Gastroesophageal sphincter (tissue), 4 donors: ENCODE measurements around the gene ZBTB46. TPM values are rescaled to one million over a fixed set of nuclear protein-coding genes. Genes with fewer than 3 reads are reported as not detected.

Experiments
- ATAC-seq: fragments of 150-250 bp; one replicate; pipeline ENCODE4 v1.9.1; 2016; ENCODE audit warnings: mild to moderate bottlenecking, moderate library complexity
- H3K27ac ChIP-seq, 4 donors: fragments of 200-600 bp; sonication (generic) in 3 of 4; 1 replicate in 3 of 4; 2 replicates in 1 of 4; pipeline ENCODE4 v1.5.1; 2016 to 2019
- H3K27me3 ChIP-seq: fragments of 200-600 bp; sonication (generic); one replicate; pipeline ENCODE4 v1.5.1; 2019
- H3K36me3 ChIP-seq, 2 donors: fragments of 200-600 bp; sonication (generic); one replicate each; pipeline ENCODE4 v1.5.1; 2019; ENCODE audit warnings: control low read depth in 1 of 2
- H3K4me1 ChIP-seq, 3 donors: fragments of 200-600 bp; sonication (generic); 1 replicate in 2 of 3; 2 replicates in 1 of 3; pipeline ENCODE4 v1.5.1; 2016 to 2019; ENCODE audit warnings: control low read depth in 2 of 3
- H3K4me3 ChIP-seq, 2 donors: fragments of 200-600 bp; sonication (generic); one replicate each; pipeline ENCODE4 v1.5.1; 2019; ENCODE audit warnings: mild to moderate bottlenecking in 1 of 2, moderate library complexity in 1 of 2
- H3K9me3 ChIP-seq, 3 donors: fragments of 200-600 bp; sonication (generic); one replicate each; pipeline ENCODE4 v1.5.1; 2017 to 2019; ENCODE audit warnings: control low read depth in 2 of 3
- CTCF ChIP-seq, 4 experiments: fragments of 200-600 bp in 2 of 4; fragments of 450-650 bp in 2 of 4; sonication (generic) in 1 of 4; IDR thresholded peaks; one replicate each; pipeline ENCODE4 v1.5.1; 2017 to 2019; ENCODE audit warnings: antibody characterized with exemption in 4 of 4, mild to moderate bottlenecking in 2 of 4, moderate library complexity in 2 of 4
- EP300 ChIP-seq: sonication (generic); formaldehyde crosslinking; IDR thresholded peaks from one replicate; pipeline ENCODE4 v1.6.1; 2017; ENCODE audit warnings: antibody characterized with exemption, mild to moderate bottlenecking
- POLR2A ChIP-seq, 2 donors: fragments of 450-650 bp; IDR thresholded peaks; one replicate each; pipeline ENCODE4 v1.6.1; 2017; ENCODE audit warnings: antibody characterized with exemption in 2 of 2, mild to moderate bottlenecking in 2 of 2, moderate library complexity in 1 of 2
- POLR2AphosphoS5 ChIP-seq: sonication (generic); formaldehyde crosslinking; IDR thresholded peaks from one replicate; pipeline ENCODE4 v1.6.1; 2017; ENCODE audit warnings: antibody characterized with exemption
- WGBS, 2 donors: methylation state at CpG; one replicate each; pipeline ENCODE4 v1.1.5; 2018; ENCODE audit warnings: low coverage in 1 of 2; 5-methylcytosine and 5-hydroxymethylcytosine counted together
- total RNA-seq, 4 donors: library from RNA; depleted of rRNA; stranded (reverse); fragments of >200 nt; gene quantifications; one replicate each; pipeline ENCODE4 v1.1.0, GENCODE V29; 2016

Gene ZBTB46
- total RNA-seq, 4 donors from 2014 or later: 8.1 to 13.8 (median 10.2) TPM

- H3K27me3 ChIP-seq: peaks cover 27% of the 10 kb centered on the region
- no peak overlapping the region for H3K27ac ChIP-seq
- H3K4me1 ChIP-seq: peaks cover 0 to 64% (median 21%) of the 10 kb centered on the region in 3 donors
- TF ChIP-seq EP300 (no peak), POLR2AphosphoS5 (no peak), CTCF (IDR thresholded peaks at IDR 0.05) (no peak), POLR2A (IDR thresholded peaks at IDR 0.05) (no peak)
- WGBS, 2 donors: 41 to 56% methylated on average over 3 to 5 of the region's 17 CpGs
- peaks cover 0 to 21% of the 10 kb centered on the region in 2 donors for H3K36me3 ChIP-seq
- no peak for ATAC-seq
- H3K9me3 ChIP-seq: no peaks in the 10 kb centered on the region
- no peak overlapping the region for H3K4me3 ChIP-seq
These were observed 29.4 kb upstream of the ZBTB46 start for GRCh38 chr20:63860325-63861051.

GRCh38 chr20:63859166-63859699 is 28.2 kb upstream of the ZBTB46 start:
- TF ChIP-seq CTCF (IDR thresholded peaks at IDR 0.05) (peak in 1 of 4 experiments; percentile 32), POLR2AphosphoS5 (no peak), POLR2A (IDR thresholded peaks at IDR 0.05) (no peak), EP300 (no peak)
- no peaks in the 10 kb centered on the region for H3K9me3 ChIP-seq
- peak overlapping the region in 3 of 4 donors; percentile 55 to 68 (median 59) for H3K27ac ChIP-seq
- H3K36me3 ChIP-seq: peaks cover 0 to 21% of the 10 kb centered on the region in 2 donors
- H3K27me3 ChIP-seq: peaks cover 39% of the 10 kb centered on the region
- 100% methylated on average over 1 of the region's 7 CpGs; no CpG with 5 or more reads in 1 of the 2 donors for WGBS, 2 donors
- peaks cover 0 to 71% (median 34%) of the 10 kb centered on the region in 3 donors for H3K4me1 ChIP-seq
- no peak overlapping the region for H3K4me3 ChIP-seq
- ATAC-seq: no peak

GRCh38 chr20:63858393-63859165 is 27.5 kb upstream of the ZBTB46 start:
- Histone ChIP-seq H3K27ac (peak overlapping the region in 3 of 4 donors; percentile 55 to 68 (median 59)), H3K4me1 (peaks cover 0 to 72% (median 36%) of the 10 kb centered on the region in 3 donors), H3K4me3 (no peak overlapping the region), H3K36me3 (peaks cover 0 to 21% of the 10 kb centered on the region in 2 donors), H3K9me3 (no peaks in the 10 kb centered on the region), H3K27me3 (peaks cover 46% of the 10 kb centered on the region)
- no peak for TF ChIP-seq POLR2AphosphoS5
- no peak for TF ChIP-seq POLR2A (IDR thresholded peaks at IDR 0.05)
- TF ChIP-seq CTCF (IDR thresholded peaks at IDR 0.05): no peak
- no peak for TF ChIP-seq EP300
- WGBS, 2 donors: no CpG with 5 or more reads among the region's 12 CpGs
- ATAC-seq: peak; percentile 20

- TF ChIP-seq POLR2A (IDR thresholded peaks at IDR 0.05) (no peak), CTCF (IDR thresholded peaks at IDR 0.05) (no peak), EP300 (no peak), POLR2AphosphoS5 (no peak)
- ATAC-seq: no peak
- Histone ChIP-seq H3K36me3 (peaks cover 0 to 20% of the 10 kb centered on the region in 2 donors), H3K9me3 (no peaks in the 10 kb centered on the region), H3K4me3 (no peak overlapping the region), H3K27ac (peak overlapping the region in 3 of 4 donors; percentile 55 to 68 (median 59)), H3K27me3 (peaks cover 53% of the 10 kb centered on the region), H3K4me1 (peaks cover 0 to 65% (median 32%) of the 10 kb centered on the region in 3 donors)
- WGBS, 2 donors: 19 to 33% methylated on average over 4 to 8 of the region's 14 CpGs
These were observed 26.8 kb upstream of the ZBTB46 start for GRCh38 chr20:63857764-63858392.
